GM19193 (cell line): ENCODE results near the gene TLR6.
A peak's percentile ranks its signal among the peaks of the same experiment; 100 is the strongest.

Source experiments
- POLR2A ChIP-seq: IDR thresholded peaks from 4 replicates; pipeline ENCODE4 v1.6.1; 2011; ENCODE audit not compliant: insufficient read depth, insufficient read length; ENCODE audit errors: extremely low read depth

Gene TLR6

GRCh38 chr4:38785901-38786402 lies 70.7 kb downstream of the TLR6 start:
- peak; percentile 30 for TF ChIP-seq POLR2A

- TF ChIP-seq POLR2A = no peak
Measured at GRCh38 chr4:38785041-38785790, 71.4 kb downstream of the TLR6 start.

GRCh38 chr4:38784141-38784540 lies 72.5 kb downstream of the TLR6 start:
- TF ChIP-seq POLR2A = no peak

GRCh38 chr4:38783109-38783460 lies 73.5 kb downstream of the TLR6 start:
- TF ChIP-seq POLR2A = no peak

- TF ChIP-seq POLR2A = peak; percentile 54
Measured at GRCh38 chr4:38782452-38783108, 74.0 kb downstream of the TLR6 start, which contains the start of gene TLR10. TSS of gene TLR10 (minus strand) at chr4:38782990. CDS start at chr4:38775590, 7,400 bp downstream.

GRCh38 chr4:38781854-38782261 lies 74.8 kb downstream of the TLR6 start:
- peak; percentile 34 for TF ChIP-seq POLR2A

- TF ChIP-seq POLR2A = no peak
Measured at GRCh38 chr4:38780833-38781484, 75.7 kb downstream of the TLR6 start.

GRCh38 chr4:38779790-38780189 lies 76.8 kb downstream of the TLR6 start:
- TF ChIP-seq POLR2A = no peak

- TF ChIP-seq POLR2A = no peak
Measured at GRCh38 chr4:38775326-38775725, 81.3 kb downstream of the TLR6 start.

GRCh38 chr4:38774181-38774955 lies 82.2 kb downstream of the TLR6 start:
- no peak for TF ChIP-seq POLR2A
